A549 (cell line): Measurements from ENCODE around the gene SWT1. TPM values are rescaled to one million over a fixed set of nuclear protein-coding genes. Genes with fewer than 3 reads are reported as not detected.
"Not testable (repeated sequence)": the region's sequence is repeated elsewhere in the genome, so short reads cannot be mapped to it uniquely, and the experiment has no call there.

Experiments used
- ATAC-seq, 2 experiments: fragments of 200-7000 bp in 1 of 2; fragments of >200 bp in 1 of 2; cut with Nextera tagmentation in 1 of 2; cut with Tn5 transposase in 1 of 2; 3 replicates each; pipeline versions ENCODE4 v1.8.0 to v1.9.1; 2018 to 2020; ENCODE audit warnings: mild to moderate bottlenecking in 1 of 2, moderate library complexity in 1 of 2
- CTCF ChIA-PET: fragments of 300-600 bp; sonication (Branson Sonifier 250); formaldehyde crosslinking; extraction: SDS; loops from one replicate; lab custom pipeline; 2021; ENCODE audit warnings: antibody characterized with exemption, inconsistent platforms; lab: Yijun Ruan, JAX
- POLR2A ChIA-PET: fragments of 350-600 bp; formaldehyde crosslinking; extraction: SDS; loops from one replicate; lab custom pipeline; 2021; ENCODE audit warnings: antibody characterized with exemption, inconsistent platforms; lab: Yijun Ruan, JAX
- DNase-seq, 2 experiments: peaks; one replicate each; pipeline versions ENCODE4 v3.0.0 to v3.0.0-alpha.2; 2011 to 2016; ENCODE audit warnings: low read depth in 1 of 2, low spot score in 1 of 2
- FAIRE-seq: peaks from 2 replicates; lab custom pipeline; 2011; peaks lifted over from hg19 to GRCh38; lab: Jason Lieb, UNC
- H3K27ac ChIP-seq, 2 experiments: fragments of >200 bp; sonication (Bioruptor Twin); formaldehyde crosslinking; 3 replicates each; pipeline ENCODE4 v1.5.1; 2016 to 2017
- H3K4me1 ChIP-seq: fragments of >200 bp; sonication (Bioruptor Twin); formaldehyde crosslinking; 3 replicates; pipeline ENCODE4 v1.6.1; 2016
- H3K4me2 ChIP-seq: fragments of >200 bp; sonication (Bioruptor Twin); formaldehyde crosslinking; 3 replicates; pipeline ENCODE4 v1.6.1; 2016
- H3K4me3 ChIP-seq: fragments of >200 bp; sonication (Bioruptor Twin); formaldehyde crosslinking; 3 replicates; pipeline ENCODE4 v1.5.1; 2016
- H3K9me3 ChIP-seq: fragments of >200 bp; sonication (Bioruptor Twin); formaldehyde crosslinking; 3 replicates; pipeline ENCODE4 v1.6.1; 2016
- ATOH8 ChIP-seq: fragments of 250-450 bp; sonication (Bioruptor Pico); IDR thresholded peaks from 2 replicates; pipeline ENCODE4 v1.5.0; 2020; ENCODE audit warnings: low read depth, mild to moderate bottlenecking, moderate library complexity
- CEBPB ChIP-seq, 2 experiments: fragments of >200 bp in 1 of 2; sonication (Bioruptor Twin) in 1 of 2; formaldehyde crosslinking in 1 of 2; IDR thresholded peaks; 2 replicates each; pipeline ENCODE4 v1.6.1; 2012 to 2016
- CHD2 ChIP-seq: fragments of 150-350 bp; IDR thresholded peaks from 2 replicates; pipeline ENCODE4 v1.6.1; 2014; ENCODE audit warnings: low read length; ENCODE audit not compliant: partially characterized antibody
- CHD4 ChIP-seq: fragments of 200-600 bp; sonication (generic); IDR thresholded peaks from 2 replicates; pipeline ENCODE4 v1.6.1; 2016; ENCODE audit warnings: antibody characterized with exemption, mild to moderate bottlenecking, borderline replicate concordance
- E2F6 ChIP-seq: IDR thresholded peaks from 2 replicates; pipeline ENCODE4 v1.6.1; 2012; ENCODE audit warnings: low read depth, borderline replicate concordance
- EHF ChIP-seq: fragments of 250-450 bp; sonication (Bioruptor Pico); IDR thresholded peaks from 2 replicates; pipeline ENCODE4 v1.5.0; 2020; ENCODE audit warnings: mild to moderate bottlenecking
- HDAC2 ChIP-seq: fragments of 200-600 bp; sonication (generic); IDR thresholded peaks from 2 replicates; pipeline ENCODE4 v1.6.1; 2016
- HMGXB4 ChIP-seq: fragments of 250-450 bp; sonication (Bioruptor Pico); IDR thresholded peaks from 2 replicates; pipeline ENCODE4 v1.5.0; 2021; ENCODE audit warnings: mild to moderate bottlenecking, moderate library complexity, borderline replicate concordance
- KDM1A ChIP-seq: fragments of 200-600 bp; sonication (generic); IDR thresholded peaks from 2 replicates; pipeline ENCODE4 v1.6.1; 2016; ENCODE audit warnings: low read depth, mild to moderate bottlenecking
- MYC ChIP-seq: IDR thresholded peaks from 2 replicates; pipeline ENCODE4 v1.6.1; 2012; ENCODE audit warnings: mild to moderate bottlenecking, inconsistent platforms, low read length, improper control_type of control experiment, borderline replicate concordance
- NPAS2 ChIP-seq: fragments of 250-450 bp; sonication (Bioruptor Pico); IDR thresholded peaks from 2 replicates; pipeline ENCODE4 v1.8.0; 2022; ENCODE audit warnings: mild to moderate bottlenecking, moderate library complexity, borderline replicate concordance
- NR3C1 ChIP-seq: fragments of >200 bp; sonication (Bioruptor Twin); formaldehyde crosslinking; IDR thresholded peaks from 3 replicates; pipeline ENCODE4 v1.6.1; 2017
- PBX3 ChIP-seq: IDR thresholded peaks from 2 replicates; pipeline ENCODE4 v1.6.1; 2012
- POLR2A ChIP-seq: IDR thresholded peaks from 2 replicates; pipeline ENCODE4 v1.6.1; 2012; ENCODE audit warnings: mild to moderate bottlenecking, low read length
- RCOR1 ChIP-seq: fragments of 150-350 bp; IDR thresholded peaks from 2 replicates; pipeline ENCODE4 v1.6.1; 2014; ENCODE audit warnings: antibody characterized with exemption, low read length, low read depth
- RNF2 ChIP-seq: fragments of 200-600 bp; sonication (generic); IDR thresholded peaks from 2 replicates; pipeline ENCODE4 v1.6.1; 2016; ENCODE audit warnings: low read depth, mild to moderate bottlenecking, antibody characterized with exemption, moderate library complexity, borderline replicate concordance
- SREBF2 ChIP-seq: fragments of 450-650 bp; IDR thresholded peaks from 2 replicates; pipeline ENCODE4 v1.6.1; 2014; ENCODE audit warnings: mild to moderate bottlenecking, moderate library complexity
- TFCP2L1 ChIP-seq: fragments of 250-450 bp; sonication (Bioruptor Pico); IDR thresholded peaks from 2 replicates; pipeline ENCODE4 v1.5.0; 2021; ENCODE audit warnings: mild to moderate bottlenecking
- USF2 ChIP-seq: fragments of 450-650 bp; IDR thresholded peaks from 2 replicates; pipeline ENCODE4 v1.6.1; 2014; ENCODE audit warnings: antibody characterized with exemption
- ZC3H11A ChIP-seq: fragments of 450-650 bp; IDR thresholded peaks from 2 replicates; pipeline ENCODE4 v1.6.1; 2014; ENCODE audit warnings: antibody characterized with exemption, mild to moderate bottlenecking
- ZFP36 ChIP-seq: fragments of 450-650 bp; IDR thresholded peaks from 2 replicates; pipeline ENCODE4 v1.6.1; 2014; ENCODE audit warnings: borderline replicate concordance; ENCODE audit not compliant: partially characterized antibody
- ZNF302 ChIP-seq: fragments of 250-450 bp; sonication (Bioruptor Pico); IDR thresholded peaks from 2 replicates; pipeline ENCODE4 v1.9.0; 2021; ENCODE audit warnings: inconsistent platforms, mild to moderate bottlenecking, moderate library complexity
- ZSCAN20 ChIP-seq: fragments of 250-450 bp; sonication (Bioruptor Pico); IDR thresholded peaks from 2 replicates; pipeline ENCODE4 v1.8.0; 2022; ENCODE audit warnings: mild to moderate bottlenecking, moderate library complexity
- WGBS: methylation state at CpG from one replicate; pipeline ENCODE4 v1.1.6; 2017; ENCODE audit errors: missing lambda C conversion rate; 5-methylcytosine and 5-hydroxymethylcytosine counted together
- polyA plus RNA-seq, 4 experiments: library from polyadenylated mRNA; depleted of rRNA in 3 of 4; stranded (reverse); fragments of >200 nt; fragmentation: RNase III in 1 of 4; extraction: RNeasy Plus Mini Kit Qiagen cat#74134 plus additional on column Dnase treatment in 1 of 4; gene quantifications; 2 replicates in 3 of 4; 3 replicates in 1 of 4; pipeline ENCODE4 v1.2.3, GENCODE V29; 2011 to 2017

Gene SWT1
- polyA plus RNA-seq, 2 of the 4 experiments (the other 2 are of a cell fraction), result 1.5 to 2.4 TPM

GRCh38 chr1:185207170-185207569, 50.2 kb downstream of the SWT1 start:
- H3K9me3 ChIP-seq, result no peaks in the 10 kb centered on the region
- no peak overlapping the region for H3K27ac ChIP-seq
- no peaks in the 10 kb centered on the region for H3K4me1 ChIP-seq
- CTCF ChIA-PET, result no interaction called here
- no peak for DNase-seq
- POLR2A ChIA-PET, result no interaction called here
- no peak for TF ChIP-seq ATOH8
- TF ChIP-seq E2F6, result no peak
- TF ChIP-seq, all 56 proteins: peak for 0
- FAIRE-seq, result no peak
- Histone ChIP-seq H3K4me3 (no peak overlapping the region), H3K4me2 (no peak overlapping the region)
- no peak for ATAC-seq

GRCh38 chr1:185207980-185208602, 51.1 kb downstream of the SWT1 start:
- WGBS, result 77% methylated on average over 3 of the region's 3 CpGs

GRCh38 chr1:185208626-185209180, 51.7 kb downstream of the SWT1 start:
- CTCF ChIA-PET, result interaction anchor here (0.5 kb wide), 1 partner anchor 18 kb away, joined by 3 read pairs; no protein-coding TSS in a partner anchor
- no peak overlapping the region for H3K27ac ChIP-seq
- H3K4me2 ChIP-seq, result no peak overlapping the region
- no peaks in the 10 kb centered on the region for H3K4me1 ChIP-seq
- 79% methylated on average over 5 of the region's 5 CpGs for WGBS
- H3K4me3 ChIP-seq, result no peak overlapping the region
- no peaks in the 10 kb centered on the region for H3K9me3 ChIP-seq
- no peak for ATAC-seq
- FAIRE-seq, result peak; percentile 46
- no peak for DNase-seq
- TF ChIP-seq HMGXB4, result no peak
- TF ChIP-seq CHD2, result no peak
- TF ChIP-seq PBX3, result no peak
- TF ChIP-seq ZSCAN20 (CRISPR knock-in tag), result no peak
- POLR2A ChIA-PET, result no interaction called here

More at GRCh38 chr1:185207980-185208602, 51.1 kb downstream of the SWT1 start:
- TF ChIP-seq RCOR1 (no peak), POLR2A (no peak), RNF2 (no peak), SREBF2 (no peak), ZSCAN20 (CRISPR knock-in tag) (no peak), KDM1A (no peak), ZNF302 (no peak), CHD4 (no peak), ZC3H11A (no peak), ZFP36 (no peak), NPAS2 (CRISPR knock-in tag) (no peak), TFCP2L1 (CRISPR knock-in tag) (no peak), USF2 (no peak), NR3C1 (no peak), HDAC2 (no peak), CEBPB (IDR thresholded peaks at IDR 0.05) (no peak), MYC (no peak), EHF (CRISPR knock-in tag) (no peak)
- FAIRE-seq (no peak), ATAC-seq (no peak), DNase-seq (no peak)
- no peak overlapping the region for H3K4me2 ChIP-seq
- ChIA-PET POLR2A (no interaction called here), CTCF (no interaction called here)
- H3K9me3 ChIP-seq, result no peaks in the 10 kb centered on the region
- H3K4me3 ChIP-seq, result no peak overlapping the region
- no peak overlapping the region for H3K27ac ChIP-seq
- no peaks in the 10 kb centered on the region for H3K4me1 ChIP-seq

GRCh38 chr1:185209357-185209756, 52.4 kb downstream of the SWT1 start:
- POLR2A ChIA-PET, H3K9me3 ChIP-seq, H3K27ac ChIP-seq, FAIRE-seq, H3K4me3 ChIP-seq, ATAC-seq, H3K4me1 ChIP-seq, CTCF ChIA-PET, DNase-seq, H3K4me2 ChIP-seq: not testable (repeated sequence)
- WGBS, result 50% methylated on average over 1 of the region's 1 CpG
